GM23338 (cell line): ENCODE measurements around the gene INO80.

Experiments
- CTCF ChIP-seq, 2 experiments: fragments of 200-600 bp in 1 of 2; sonication (generic) in 1 of 2; conservative IDR thresholded peaks; 2 replicates each; pipeline versions ENCODE4 v1.5.1 to v1.6.1; 2016 to 2017; ENCODE audit warnings: antibody characterized with exemption in 2 of 2, low read depth in 2 of 2, mild to moderate bottlenecking in 2 of 2, moderate library complexity in 1 of 2
- ETS1 ChIP-seq: IDR thresholded peaks from 2 replicates; pipeline ENCODE4 v1.6.1; 2016; ENCODE audit warnings: antibody characterized with exemption
- EZH2 ChIP-seq: fragments of 200-600 bp; sonication (generic); IDR thresholded peaks from one replicate; pipeline ENCODE4 v1.8.0; 2017; ENCODE audit warnings: antibody characterized with exemption, mild to moderate bottlenecking, low read depth; ENCODE audit not compliant: unreplicated experiment
- POLR2AphosphoS5 ChIP-seq: IDR thresholded peaks from 2 replicates; pipeline ENCODE4 v1.6.1; 2016; ENCODE audit warnings: antibody characterized with exemption, low read depth
- REST ChIP-seq: IDR thresholded peaks from one replicate; pipeline ENCODE4 v1.6.1; 2018; ENCODE audit warnings: antibody characterized with exemption; ENCODE audit not compliant: unreplicated experiment
- ZNF331 ChIP-seq: fragments of 250-450 bp; sonication (Bioruptor Pico); IDR thresholded peaks from 2 replicates; pipeline ENCODE4 v1.5.0; 2020; ENCODE audit warnings: low read depth, mild to moderate bottlenecking, moderate library complexity

GRCh38 chr15:41115652-41116115, 396 bp downstream of the INO80 start:
- no peak for TF ChIP-seq CTCF (conservative IDR thresholded peaks at IDR 0.05; ENCODE audit: low read depth in 2 of 2)
- TF ChIP-seq REST: no peak
- no peak for TF ChIP-seq EZH2
- TF ChIP-seq POLR2AphosphoS5: no peak
- TF ChIP-seq ETS1: no peak
- TF ChIP-seq ZNF331: no peak
